Karpas-422 (cell line): ENCODE measurements around the gene LAMA3. TPM values are rescaled to one million over a fixed set of nuclear protein-coding genes. Genes with fewer than 3 reads are reported as not detected.
"Not testable (repeated sequence)": the region's sequence is repeated elsewhere in the genome, so short reads cannot be mapped to it uniquely, and the experiment has no call there.

Source experiments
- DNase-seq: peaks from one replicate; pipeline ENCODE4 v3.0.0-alpha.2; 2015
- H2AFZ ChIP-seq: fragments of 200-600 bp; sonication (generic); 2 replicates; pipeline ENCODE4 v1.6.1; 2014; ENCODE audit warnings: antibody characterized with exemption, low read length, mixed read lengths
- H3K27ac ChIP-seq: fragments of 200-600 bp; sonication (generic); 2 replicates; pipeline ENCODE4 v1.5.1; 2014; ENCODE audit warnings: mild to moderate bottlenecking, low read length, moderate library complexity
- H3K27me3 ChIP-seq: fragments of 200-600 bp; sonication (generic); 2 replicates; pipeline ENCODE4 v1.6.1; 2014; ENCODE audit warnings: low read length, mixed read lengths
- H3K36me3 ChIP-seq: fragments of 200-600 bp; sonication (generic); 2 replicates; pipeline ENCODE4 v1.6.1; 2014; ENCODE audit warnings: low read length, mixed read lengths; ENCODE audit not compliant: insufficient read depth
- H3K4me1 ChIP-seq: fragments of 200-600 bp; sonication (generic); 2 replicates; pipeline ENCODE4 v1.6.1; 2014; ENCODE audit warnings: mild to moderate bottlenecking, low read length, mixed read lengths
- H3K4me2 ChIP-seq: fragments of 200-600 bp; sonication (generic); 2 replicates; pipeline ENCODE4 v1.6.1; 2014; ENCODE audit warnings: low read length, low read depth, mild to moderate bottlenecking; ENCODE audit not compliant: poor library complexity, severe bottlenecking
- H3K4me3 ChIP-seq: fragments of 200-600 bp; sonication (generic); 2 replicates; pipeline ENCODE4 v1.5.1; 2014; ENCODE audit warnings: mild to moderate bottlenecking, antibody characterized with exemption, low read length, mixed read lengths
- H3K79me2 ChIP-seq: fragments of 200-600 bp; sonication (generic); 2 replicates; pipeline ENCODE4 v1.6.1; 2014; ENCODE audit warnings: mild to moderate bottlenecking, low read length, mixed read lengths
- H3K9ac ChIP-seq: fragments of 200-600 bp; sonication (generic); 2 replicates; pipeline ENCODE4 v1.6.0; 2014; ENCODE audit warnings: low read length
- H3K9me2 ChIP-seq: fragments of 200-600 bp; sonication (generic), shearing (Covaris generic); replicated peaks from 2 replicates; pipeline ENCODE4 v1.6.0; 2014; ENCODE audit warnings: mild to moderate bottlenecking, low read length, moderate library complexity; ENCODE audit not compliant: insufficient read depth
- H3K9me3 ChIP-seq: fragments of 300-700, 200-600 bp; sonication (generic); 2 replicates; pipeline ENCODE4 v1.6.1; 2014; ENCODE audit warnings: low read length, mixed read lengths
- H4K20me1 ChIP-seq: fragments of 200-600 bp; sonication (generic); 2 replicates; pipeline ENCODE4 v1.6.1; 2014; ENCODE audit warnings: mild to moderate bottlenecking, antibody characterized with exemption, low read length, low read depth; ENCODE audit not compliant: insufficient read depth
- total RNA-seq: library from RNA; depleted of rRNA; stranded (reverse); fragments of >200 nt; shearing (Covaris generic); gene quantifications from 2 replicates; pipeline ENCODE4 v1.2.3, GENCODE V29; 2014; ENCODE audit warnings: low replicate concordance

The LAMA3 gene
- total RNA-seq, 1 experiment from 2014 or later = not detected

- no peak overlapping the region for H3K4me3 ChIP-seq
- H3K9me2 ChIP-seq = no peaks in the 10 kb centered on the region
- no peak for DNase-seq
- no peaks in the 10 kb centered on the region for H3K27me3 ChIP-seq
- no peak overlapping the region for H3K4me2 ChIP-seq
- no peak overlapping the region for H3K9ac ChIP-seq
- H4K20me1 ChIP-seq = no peaks in the 10 kb centered on the region
- H2AFZ ChIP-seq = no peak overlapping the region
- H3K27ac ChIP-seq = no peak overlapping the region
- H3K36me3 ChIP-seq = no peaks in the 10 kb centered on the region
- no peaks in the 10 kb centered on the region for H3K4me1 ChIP-seq
- H3K9me3 ChIP-seq = no peaks in the 10 kb centered on the region
- no peaks in the 10 kb centered on the region for H3K79me2 ChIP-seq
Observed at GRCh38 chr18:23732439-23732838, 43.2 kb downstream of the LAMA3 start.

DNA sequence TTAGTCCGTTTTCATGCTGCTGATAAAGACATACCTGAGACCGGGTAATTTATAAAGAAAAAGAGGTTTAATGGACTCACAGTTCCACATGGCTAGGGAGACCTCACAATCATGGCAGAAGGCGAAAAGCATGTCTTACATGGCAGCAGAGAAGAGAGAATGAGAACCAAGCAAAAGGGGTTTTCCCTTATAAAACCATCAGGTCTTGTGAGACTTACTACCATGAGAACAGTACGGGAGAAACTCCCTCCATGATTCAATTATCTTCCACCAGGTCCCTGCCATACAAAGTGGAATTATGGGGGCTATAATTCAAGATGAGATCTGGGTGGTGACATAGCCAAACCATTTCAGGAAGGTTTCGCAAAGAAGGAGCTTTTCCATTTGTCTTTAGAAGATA is 44.0 kb downstream of the LAMA3 start:
- H3K4me1 ChIP-seq, H3K79me2 ChIP-seq, DNase-seq, H4K20me1 ChIP-seq, H3K27me3 ChIP-seq, H3K27ac ChIP-seq, H3K4me2 ChIP-seq, H3K4me3 ChIP-seq, H3K9me2 ChIP-seq, H3K9me3 ChIP-seq, H2AFZ ChIP-seq, H3K9ac ChIP-seq, H3K36me3 ChIP-seq: not testable (repeated sequence)

- no peak overlapping the region for H3K4me3 ChIP-seq
- H3K9me2 ChIP-seq = no peaks in the 10 kb centered on the region
- H3K4me1 ChIP-seq = no peaks in the 10 kb centered on the region
- H3K4me2 ChIP-seq = no peak overlapping the region
- no peak overlapping the region for H3K27ac ChIP-seq
- H3K9ac ChIP-seq = no peak overlapping the region
- H3K9me3 ChIP-seq = no peaks in the 10 kb centered on the region
- no peaks in the 10 kb centered on the region for H4K20me1 ChIP-seq
- no peaks in the 10 kb centered on the region for H3K79me2 ChIP-seq
- H3K27me3 ChIP-seq = no peaks in the 10 kb centered on the region
- no peak for DNase-seq
- H2AFZ ChIP-seq = no peak overlapping the region
- H3K36me3 ChIP-seq = no peaks in the 10 kb centered on the region
Observed at GRCh38 chr18:23733895-23734294, 44.6 kb downstream of the LAMA3 start.

DNA sequence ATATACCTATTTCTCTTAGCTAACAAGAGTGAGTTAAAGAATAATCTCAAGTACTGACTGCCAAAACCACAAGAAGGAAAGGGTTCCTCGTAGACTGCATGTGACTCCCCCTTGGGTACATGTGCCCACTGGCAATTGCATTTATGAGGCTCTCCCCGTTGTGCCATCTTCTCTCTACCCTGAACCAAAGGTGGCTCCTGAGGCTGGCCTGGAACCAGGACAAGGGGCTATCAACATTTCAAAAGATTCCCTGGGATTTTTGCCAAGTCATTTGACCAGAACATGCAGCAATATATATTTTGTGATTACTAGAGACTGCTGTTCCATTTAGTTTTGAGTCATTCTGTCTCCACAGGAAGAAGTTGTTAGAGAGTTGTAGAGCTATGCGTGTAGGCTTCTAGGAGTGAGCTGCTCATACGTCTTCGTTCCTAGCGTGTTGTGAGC is 45.8 kb downstream of the LAMA3 start:
- no peak overlapping the region for H2AFZ ChIP-seq
- H3K9ac ChIP-seq = no peak overlapping the region
- no peaks in the 10 kb centered on the region for H3K27me3 ChIP-seq
- no peaks in the 10 kb centered on the region for H3K9me3 ChIP-seq
- no peaks in the 10 kb centered on the region for H3K4me1 ChIP-seq
- no peak overlapping the region for H3K27ac ChIP-seq
- no peak overlapping the region for H3K4me3 ChIP-seq
- H4K20me1 ChIP-seq = no peaks in the 10 kb centered on the region
- DNase-seq = no peak
- H3K36me3 ChIP-seq = no peaks in the 10 kb centered on the region
- no peaks in the 10 kb centered on the region for H3K9me2 ChIP-seq
- no peaks in the 10 kb centered on the region for H3K79me2 ChIP-seq
- H3K4me2 ChIP-seq = no peak overlapping the region

DNA sequence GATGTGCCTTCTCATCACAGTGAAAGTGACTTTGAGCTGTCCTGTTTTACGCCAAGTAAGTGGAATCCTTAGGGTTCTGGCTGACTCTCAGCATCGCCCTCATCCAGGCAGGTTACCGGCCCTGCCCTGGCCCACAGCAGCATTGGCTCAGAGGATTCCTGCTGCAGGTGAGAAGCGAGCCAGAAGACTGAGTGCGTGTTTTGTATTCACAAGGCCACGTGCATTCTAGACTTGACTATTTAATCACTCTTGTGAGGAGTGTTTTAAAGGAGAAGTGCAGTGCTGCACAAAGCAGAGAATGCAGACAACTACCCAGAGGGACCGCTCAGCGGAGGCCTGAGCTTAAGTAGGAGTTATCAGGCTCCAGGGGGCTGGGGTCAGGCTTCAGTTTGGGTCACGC is 48.3 kb downstream of the LAMA3 start:
- Histone ChIP-seq H4K20me1 (no peaks in the 10 kb centered on the region), H2AFZ (no peak overlapping the region), H3K4me2 (no peak overlapping the region), H3K79me2 (no peaks in the 10 kb centered on the region), H3K4me1 (no peaks in the 10 kb centered on the region), H3K9ac (no peak overlapping the region), H3K36me3 (no peaks in the 10 kb centered on the region), H3K27me3 (no peaks in the 10 kb centered on the region), H3K9me2 (no peaks in the 10 kb centered on the region), H3K27ac (no peak overlapping the region), H3K9me3 (no peaks in the 10 kb centered on the region), H3K4me3 (no peak overlapping the region)
- DNase-seq = no peak

GRCh38 chr18:23738151-23738550 is 48.9 kb downstream of the LAMA3 start:
- no peak overlapping the region for H3K27ac ChIP-seq

DNA sequence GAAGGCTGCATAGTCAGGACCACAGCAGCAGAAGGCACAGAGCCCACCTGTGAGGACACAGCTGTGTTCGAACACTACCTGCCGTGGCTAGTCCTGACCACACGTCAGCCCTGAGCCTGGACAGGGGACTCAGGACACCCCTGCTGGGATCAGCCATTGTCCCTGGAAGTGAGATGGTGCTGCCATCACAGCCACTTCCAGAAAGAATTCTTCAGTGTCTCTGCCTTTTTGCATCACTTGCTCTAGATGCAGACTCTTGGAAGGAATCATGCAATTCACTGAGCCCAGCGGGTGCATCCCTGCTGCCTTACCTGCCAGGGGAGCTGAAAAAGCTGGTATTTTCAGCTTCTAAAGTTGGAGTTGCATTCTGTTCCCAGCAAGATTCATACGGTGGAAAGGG is 49.3 kb downstream of the LAMA3 start:
- DNase-seq = no peak
- Histone ChIP-seq H2AFZ (no peak overlapping the region), H3K9me2 (no peaks in the 10 kb centered on the region), H3K4me2 (no peak overlapping the region), H3K4me1 (no peaks in the 10 kb centered on the region), H3K4me3 (no peak overlapping the region), H3K79me2 (no peaks in the 10 kb centered on the region), H3K9me3 (no peaks in the 10 kb centered on the region), H4K20me1 (no peaks in the 10 kb centered on the region), H3K36me3 (no peaks in the 10 kb centered on the region), H3K27me3 (no peaks in the 10 kb centered on the region), H3K9ac (no peak overlapping the region), H3K27ac (no peak overlapping the region)

More at GRCh38 chr18:23738151-23738550, 48.9 kb downstream of the LAMA3 start:
- Histone ChIP-seq H3K4me3 (no peak overlapping the region), H3K9me3 (no peaks in the 10 kb centered on the region), H3K9ac (no peak overlapping the region), H4K20me1 (no peaks in the 10 kb centered on the region), H2AFZ (no peak overlapping the region), H3K27me3 (no peaks in the 10 kb centered on the region), H3K4me1 (no peaks in the 10 kb centered on the region), H3K9me2 (no peaks in the 10 kb centered on the region), H3K79me2 (no peaks in the 10 kb centered on the region), H3K4me2 (no peak overlapping the region), H3K36me3 (no peaks in the 10 kb centered on the region)
- no peak for DNase-seq

DNA sequence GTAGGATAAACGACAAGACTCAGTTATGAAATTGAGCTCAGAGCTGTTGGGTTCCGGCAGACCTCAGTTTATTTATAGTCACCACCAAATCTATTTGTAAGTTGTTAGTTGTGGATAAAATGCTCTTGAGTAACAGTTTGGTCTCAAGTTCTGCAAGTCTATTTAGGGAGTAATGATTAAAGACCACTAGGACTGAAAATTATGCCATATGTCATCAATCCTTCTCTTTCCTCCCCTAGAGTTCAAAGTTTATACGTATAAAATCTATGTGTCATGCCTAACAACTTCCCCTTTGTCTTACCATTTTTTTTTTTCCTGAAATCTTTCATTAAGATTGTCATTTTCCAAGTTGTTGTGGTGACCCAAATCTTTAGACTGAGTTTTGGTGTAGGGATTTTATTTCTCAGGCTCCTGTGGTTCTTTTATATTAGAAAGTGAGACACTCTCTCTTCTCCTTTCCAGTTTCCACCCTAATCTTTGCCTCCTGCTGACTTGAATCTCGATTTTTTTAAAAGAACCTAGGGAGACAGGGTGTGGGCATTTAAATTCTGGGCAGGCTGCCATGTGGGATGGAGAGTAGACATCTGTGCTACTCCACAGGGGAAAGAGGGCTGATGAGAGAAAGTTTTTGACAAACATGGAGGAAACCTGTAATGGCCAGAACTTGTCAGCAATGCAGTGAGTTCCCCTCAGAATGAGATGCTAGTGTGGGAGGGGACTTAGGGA is 51.0 kb downstream of the LAMA3 start:
- Histone ChIP-seq H3K9me2 (no peaks in the 10 kb centered on the region), H3K9me3 (no peaks in the 10 kb centered on the region), H4K20me1 (no peaks in the 10 kb centered on the region), H3K4me3 (no peak overlapping the region), H3K36me3 (no peaks in the 10 kb centered on the region), H2AFZ (no peak overlapping the region), H3K4me2 (no peak overlapping the region), H3K27ac (no peak overlapping the region), H3K27me3 (no peaks in the 10 kb centered on the region), H3K79me2 (no peaks in the 10 kb centered on the region), H3K9ac (no peak overlapping the region), H3K4me1 (no peaks in the 10 kb centered on the region)
- DNase-seq = no peak
